Activated T-cell treated with anti-CD3 and anti-CD28 coated beads for 1 hour (primary cell): Measurements from ENCODE around the gene RASGRP3.

Source experiments
- DNase-seq: peaks from one replicate; pipeline ENCODE4 v3.0.0-alpha.2; 2020; ENCODE audit warnings: low read depth

RASGRP3 gene

DNA sequence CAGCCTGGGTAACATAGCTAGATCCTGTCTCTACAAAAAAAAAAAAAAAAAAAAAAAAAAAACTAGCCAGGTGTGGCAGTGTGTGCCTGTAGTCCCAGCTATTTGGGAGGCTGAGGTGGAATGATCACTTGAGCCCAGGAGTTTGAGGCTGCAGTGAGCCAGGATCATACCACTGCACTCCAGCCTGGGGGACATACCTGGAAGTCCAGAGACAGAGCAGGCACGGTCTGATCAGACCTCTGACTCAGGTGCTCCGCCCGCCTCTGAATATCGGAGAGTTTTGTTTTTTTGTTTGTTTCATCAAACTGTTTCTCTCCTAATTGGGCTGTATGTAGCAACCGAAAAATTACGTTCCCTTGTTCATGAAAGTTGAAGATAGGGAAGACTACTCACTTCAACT is 49.2 kb downstream of the RASGRP3 start:
- DNase-seq: no peak

DNA sequence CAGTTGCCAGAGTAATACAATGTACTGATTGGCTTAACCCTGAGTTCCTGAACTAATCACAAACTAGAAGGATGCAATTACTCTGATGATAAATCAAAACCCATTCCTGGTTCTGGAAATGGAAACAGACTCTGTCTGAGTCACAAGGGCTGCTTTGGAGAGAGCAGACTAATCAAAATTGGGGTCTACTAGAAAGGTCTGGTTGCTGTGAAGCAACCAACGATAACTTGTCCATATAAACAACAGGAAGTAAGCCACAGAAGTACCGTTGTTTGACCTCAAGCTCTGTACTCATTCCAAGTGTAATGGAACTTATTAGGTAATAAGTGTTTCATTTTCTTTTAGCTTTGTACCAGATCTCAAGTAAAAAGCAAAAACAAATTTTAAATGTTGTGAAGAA is 49.7 kb downstream of the RASGRP3 start:
- no peak for DNase-seq

DNA sequence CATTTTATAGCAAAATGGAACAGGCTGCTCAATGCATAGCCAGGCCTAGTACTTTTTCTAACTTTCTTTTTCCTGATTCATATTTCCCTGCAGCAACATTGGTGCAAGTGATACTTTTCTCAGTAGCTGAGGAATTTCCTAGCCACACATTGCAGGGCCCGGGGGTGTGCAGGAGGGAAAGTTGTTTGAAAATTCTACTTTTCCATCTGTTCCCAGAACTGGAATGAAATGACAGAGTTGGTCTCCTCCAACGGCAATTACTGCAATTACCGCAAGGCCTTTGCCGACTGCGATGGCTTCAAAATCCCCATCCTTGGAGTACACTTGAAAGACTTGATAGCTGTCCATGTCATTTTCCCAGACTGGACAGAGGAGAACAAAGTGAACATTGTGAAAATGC is 50.5 kb downstream of the RASGRP3 start:
- DNase-seq: no peak

DNA sequence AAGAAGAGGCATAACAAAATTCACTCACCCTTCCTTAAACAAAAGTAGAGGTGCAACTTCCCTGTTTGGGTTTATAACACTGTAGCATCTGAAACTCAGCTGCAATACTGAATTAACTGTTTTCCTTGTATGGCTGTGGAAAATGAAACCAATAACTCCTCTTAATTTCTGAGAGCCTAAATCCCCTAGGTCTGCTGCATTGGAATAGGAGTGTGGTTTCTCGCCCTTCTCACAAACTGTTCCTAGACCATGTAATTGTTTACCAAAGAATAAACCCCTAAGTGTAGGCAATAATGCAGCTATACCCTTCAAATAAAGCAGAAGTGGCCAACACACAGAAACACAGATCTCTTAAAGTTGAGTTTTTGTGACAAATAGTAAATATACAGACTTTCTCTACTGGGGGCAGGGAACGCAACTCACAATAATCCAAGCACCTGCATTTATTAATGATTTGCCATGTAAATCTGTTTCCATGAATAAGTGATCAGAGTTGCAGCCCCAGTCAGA is 52.0 kb downstream of the RASGRP3 start:
- DNase-seq: no peak

DNA sequence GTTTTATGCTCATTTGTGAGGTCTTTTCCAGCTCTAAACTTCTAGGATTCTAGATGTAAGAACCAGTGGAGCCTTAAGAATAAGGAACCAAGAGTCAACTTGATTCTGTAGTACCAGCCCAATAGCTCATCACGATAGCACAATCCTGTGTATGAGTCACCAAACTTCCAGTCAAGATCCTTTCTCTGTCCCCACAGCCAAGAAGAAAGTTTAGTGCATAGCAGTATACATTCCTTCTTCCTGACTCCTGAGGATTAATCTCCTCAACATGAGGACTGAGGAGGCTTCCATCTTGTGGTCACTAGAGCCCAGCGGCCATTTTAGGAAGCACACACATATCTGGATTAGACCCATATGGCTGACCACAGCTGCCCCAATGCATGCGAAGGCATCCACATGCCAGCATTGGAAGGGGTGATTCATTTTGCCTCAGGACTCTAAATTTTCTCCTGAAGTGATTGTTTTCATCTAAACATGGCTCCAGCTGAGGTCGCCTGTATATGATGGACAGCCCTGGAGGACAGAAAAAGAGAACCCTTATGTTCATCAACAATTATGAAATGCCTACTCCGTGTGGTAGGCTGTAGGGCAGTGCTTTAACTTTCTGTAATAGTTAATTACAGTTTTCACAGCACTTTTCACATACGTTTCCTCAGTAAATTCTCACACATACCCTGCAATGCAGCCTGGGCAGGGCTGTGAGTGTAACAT is 53.5 kb downstream of the RASGRP3 start:
- DNase-seq: no peak

DNA sequence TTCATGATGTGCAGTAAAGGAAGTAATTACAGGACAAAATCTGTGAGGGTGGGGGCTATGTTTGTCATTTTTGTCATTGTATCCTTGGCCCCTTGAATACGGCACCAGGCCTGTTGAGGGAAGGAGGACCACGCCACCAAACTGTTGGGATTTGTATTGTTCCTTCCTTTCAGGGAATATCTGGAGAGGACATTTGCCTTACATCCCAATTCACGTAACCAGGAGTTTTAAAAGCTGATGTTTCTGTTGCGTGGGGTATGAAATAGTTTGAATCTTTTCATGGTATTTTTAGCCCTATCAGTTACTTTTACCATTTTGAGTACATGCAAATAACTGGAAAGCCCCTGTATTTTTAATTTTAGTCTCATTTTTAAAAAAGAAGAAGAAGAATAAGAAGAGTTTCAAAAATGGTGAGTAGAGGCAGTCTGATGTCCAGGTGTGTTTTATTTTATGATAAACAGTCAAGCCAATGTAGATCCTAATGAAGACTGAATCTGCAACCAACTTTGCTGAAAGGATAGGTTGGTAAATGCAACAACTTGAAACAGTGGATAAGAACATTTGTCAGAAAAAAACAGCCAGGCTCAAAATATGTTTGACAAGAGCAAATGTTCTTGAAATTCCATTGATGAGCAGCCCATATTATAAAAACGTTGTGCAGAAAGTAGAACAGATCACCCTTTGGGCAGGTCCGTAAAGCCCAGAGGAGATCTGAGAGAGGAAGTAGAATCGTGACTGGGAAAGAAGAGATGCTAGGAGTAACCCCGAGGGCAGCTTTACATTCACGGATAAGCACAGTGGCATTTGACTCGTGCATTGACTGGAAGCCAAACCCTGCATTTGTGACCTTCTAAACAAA is 54.5 kb downstream of the RASGRP3 start:
- DNase-seq: no peak

DNA sequence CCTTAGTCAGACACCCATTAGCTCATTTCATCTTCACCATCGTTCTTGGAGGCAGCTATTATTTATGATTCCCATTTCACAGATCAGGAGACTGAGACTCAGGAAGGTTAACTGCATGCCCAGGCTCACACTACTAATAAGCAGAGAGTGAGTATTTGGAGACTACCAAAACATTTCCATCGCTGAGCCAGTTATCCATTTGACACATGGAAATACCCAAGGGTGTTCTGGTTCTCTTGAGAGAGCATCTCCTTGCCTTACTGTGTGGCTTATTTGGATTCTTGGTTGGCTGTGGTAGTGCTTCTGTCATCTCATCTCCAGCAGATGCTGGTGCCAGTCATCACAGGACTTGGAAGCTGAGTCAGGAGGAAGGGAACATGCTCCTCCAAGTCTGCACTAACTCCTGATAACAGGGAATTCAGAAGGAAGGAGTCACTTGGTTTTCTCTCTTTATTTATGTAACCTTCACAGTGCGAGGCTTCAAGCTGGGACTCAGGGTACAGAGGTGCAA is 55.2 kb downstream of the RASGRP3 start:
- no peak for DNase-seq

DNA sequence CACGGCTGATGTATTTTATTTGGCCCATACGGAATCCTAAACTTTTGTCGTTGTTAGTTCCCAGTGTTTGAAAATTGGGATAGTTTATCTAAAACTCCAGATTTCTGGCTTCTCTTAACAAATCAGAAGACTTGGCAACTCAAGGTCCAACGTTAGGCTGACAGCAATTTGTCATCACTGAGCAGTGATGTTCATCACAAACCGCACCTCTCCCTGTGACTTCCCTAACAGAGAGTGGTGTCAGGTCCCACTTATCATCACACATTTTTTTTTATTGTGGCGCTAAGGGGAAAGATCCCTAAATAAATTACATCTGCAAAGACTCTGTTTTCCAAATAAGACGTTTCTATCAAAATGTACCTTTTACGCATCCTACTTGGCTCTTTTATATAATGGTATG is 55.7 kb downstream of the RASGRP3 start:
- DNase-seq: no peak

DNA sequence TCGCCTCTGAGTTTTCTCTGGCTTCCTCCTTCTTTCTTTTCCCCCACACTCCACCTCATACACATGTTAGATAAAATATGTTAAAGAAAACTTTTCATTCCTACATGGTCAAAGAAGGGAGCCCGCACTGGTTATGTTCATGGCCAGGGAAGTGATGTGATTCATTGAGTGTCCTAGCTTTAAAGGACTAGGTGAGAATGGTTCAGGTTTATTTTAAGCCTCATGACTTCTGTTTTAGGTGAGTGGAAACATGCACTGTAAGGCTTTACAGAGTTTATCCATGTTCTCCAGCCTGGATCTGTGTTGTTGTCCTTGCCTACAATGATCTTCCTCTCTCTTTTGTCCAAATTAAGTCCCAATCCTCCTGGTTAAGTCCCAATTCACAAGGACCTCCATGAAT is 56.5 kb downstream of the RASGRP3 start:
- no peak for DNase-seq

DNA sequence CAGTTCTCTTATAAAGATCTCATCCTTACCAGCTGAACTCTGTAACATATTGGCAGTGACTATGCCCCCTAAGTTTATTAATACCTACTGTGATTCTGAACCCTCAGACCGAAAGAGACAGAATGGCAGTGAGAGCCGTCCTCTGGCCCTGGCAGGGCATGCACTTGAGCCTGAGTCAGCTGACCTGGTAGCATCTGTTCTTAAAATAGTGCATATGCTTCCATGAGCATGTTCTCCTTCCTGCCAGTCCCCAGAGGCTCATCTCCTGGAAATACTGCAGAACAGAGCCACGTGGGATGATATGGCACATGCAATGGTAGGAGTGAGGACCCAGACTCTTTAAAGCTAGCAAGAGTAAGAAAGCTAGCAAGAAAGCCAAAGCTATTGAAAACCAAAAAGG is 59.0 kb downstream of the RASGRP3 start:
- no peak for DNase-seq

DNA sequence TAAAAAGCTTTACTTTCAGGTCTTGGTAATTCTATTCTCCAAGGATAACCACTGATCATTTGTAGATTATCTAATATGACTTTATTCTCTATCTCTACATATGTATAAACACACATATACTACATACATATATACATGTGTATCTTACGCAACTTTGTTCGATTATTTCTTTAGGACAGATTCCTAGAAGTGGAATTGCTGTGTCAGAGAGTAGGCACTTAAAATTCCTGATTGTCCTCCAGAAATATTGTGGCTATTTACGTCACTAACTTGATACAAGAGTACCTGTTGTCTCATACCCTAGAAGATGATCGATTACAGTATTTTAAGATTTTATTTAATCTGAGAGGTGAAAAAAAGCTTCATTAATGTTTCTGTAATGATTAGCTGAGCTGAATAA is 64.8 kb downstream of the RASGRP3 start:
- no peak for DNase-seq

DNA sequence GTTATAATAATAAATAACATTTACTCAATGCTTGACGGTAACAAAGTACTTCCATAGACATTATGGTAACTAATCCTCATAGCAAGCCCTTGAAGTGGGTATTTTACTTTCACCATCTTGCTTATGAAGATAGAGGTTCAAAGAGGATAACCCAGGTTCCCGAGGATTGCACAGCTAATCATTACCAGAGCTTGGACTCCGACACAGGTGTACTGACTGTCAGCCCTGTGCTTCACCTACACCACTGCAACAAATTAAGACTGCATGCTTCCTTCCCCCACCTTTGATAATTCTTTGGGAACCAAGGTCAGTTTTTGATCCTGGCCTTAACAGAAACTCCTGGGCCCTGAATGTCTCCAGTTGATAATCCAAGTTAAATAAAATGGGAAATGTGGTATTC is 73.8 kb downstream of the RASGRP3 start:
- DNase-seq: no peak

DNA sequence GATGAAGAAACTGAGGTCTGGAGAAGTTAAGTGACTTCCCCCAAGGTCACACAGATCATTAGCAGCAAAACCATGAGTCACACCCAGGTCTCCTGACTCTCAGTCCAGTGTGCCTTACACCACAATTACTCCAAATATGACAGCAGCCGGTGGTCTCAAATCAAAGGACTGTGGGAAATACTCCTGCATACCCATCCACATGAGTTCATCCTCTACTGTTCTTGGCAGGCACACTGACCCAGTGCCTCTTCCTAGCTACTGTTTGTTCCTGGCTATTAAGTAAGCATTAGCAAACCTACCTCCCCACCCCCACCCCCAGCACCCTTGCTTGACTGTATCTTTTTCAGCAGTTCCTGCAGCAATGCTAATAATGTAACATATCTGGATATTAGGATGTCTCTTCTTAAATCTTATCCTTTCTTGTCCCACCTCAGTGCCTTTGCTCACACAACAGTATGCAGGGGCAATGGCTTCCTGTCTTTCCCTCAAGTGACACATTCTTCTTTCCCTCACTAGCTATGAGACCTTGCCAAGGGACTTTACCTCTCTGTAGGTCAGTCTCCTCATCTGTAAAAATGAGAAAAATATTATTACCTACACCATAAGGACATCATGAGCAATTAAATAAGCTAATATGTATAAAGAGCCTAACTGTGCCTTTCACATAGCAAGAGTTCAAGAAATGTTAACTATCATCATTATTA is 76.5 kb downstream of the RASGRP3 start:
- DNase-seq: no peak

DNA sequence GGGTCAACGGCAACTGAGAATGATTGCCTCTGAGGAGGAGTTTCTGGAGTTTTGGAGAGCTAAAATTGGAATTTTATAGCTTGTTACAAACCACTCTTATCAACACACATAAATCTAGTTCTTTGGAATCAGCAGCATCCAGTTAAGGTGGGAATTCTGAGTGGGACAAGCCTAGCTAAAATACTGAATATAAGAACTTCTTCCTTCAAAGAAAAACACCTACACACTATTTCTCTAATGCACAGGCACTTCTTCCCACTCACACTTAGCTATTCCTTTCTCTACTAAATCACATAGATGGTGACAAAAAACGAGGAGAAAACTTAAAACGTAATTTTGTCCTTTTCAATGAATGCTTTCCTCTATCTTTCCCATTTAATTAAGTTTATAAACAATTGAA is 79.2 kb downstream of the RASGRP3 start:
- no peak for DNase-seq

DNA sequence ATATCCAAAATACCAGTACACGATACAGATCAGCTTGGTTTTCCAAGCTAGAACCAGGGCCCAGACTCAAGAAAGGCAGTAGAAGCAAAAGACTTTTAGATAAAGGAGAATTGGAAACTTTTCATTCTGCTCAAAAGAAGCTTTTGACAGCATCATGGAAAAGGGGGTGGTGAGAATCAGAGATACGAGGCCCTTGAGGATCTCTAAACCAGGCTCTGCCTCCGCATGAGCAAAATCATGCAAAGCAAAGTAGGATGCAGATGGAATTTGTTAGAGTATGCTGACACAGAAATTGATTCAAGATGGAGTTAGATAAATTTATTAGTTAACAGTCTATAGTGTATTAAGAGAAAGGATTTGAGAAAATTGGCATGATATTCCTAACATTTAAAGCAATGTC is 82.9 kb downstream of the RASGRP3 start:
- no peak for DNase-seq

DNA sequence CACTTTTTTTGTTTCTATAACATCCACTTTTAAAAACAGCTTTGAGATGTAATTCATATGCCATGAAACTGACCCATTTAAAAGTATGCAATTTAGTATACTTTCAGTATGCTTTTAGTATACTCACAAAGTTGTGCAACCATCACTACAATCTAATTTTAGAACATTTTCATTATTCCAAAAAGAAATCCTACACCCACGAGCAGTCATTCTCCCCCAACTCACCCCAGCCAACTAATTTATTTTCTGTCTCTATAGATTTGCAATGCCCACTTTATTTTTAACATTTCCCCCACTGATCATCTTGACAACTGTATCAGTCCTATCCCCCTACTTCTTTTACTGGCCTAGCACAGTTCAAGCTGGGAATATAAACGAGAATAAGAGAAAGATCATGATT is 83.6 kb downstream of the RASGRP3 start:
- no peak for DNase-seq

DNA sequence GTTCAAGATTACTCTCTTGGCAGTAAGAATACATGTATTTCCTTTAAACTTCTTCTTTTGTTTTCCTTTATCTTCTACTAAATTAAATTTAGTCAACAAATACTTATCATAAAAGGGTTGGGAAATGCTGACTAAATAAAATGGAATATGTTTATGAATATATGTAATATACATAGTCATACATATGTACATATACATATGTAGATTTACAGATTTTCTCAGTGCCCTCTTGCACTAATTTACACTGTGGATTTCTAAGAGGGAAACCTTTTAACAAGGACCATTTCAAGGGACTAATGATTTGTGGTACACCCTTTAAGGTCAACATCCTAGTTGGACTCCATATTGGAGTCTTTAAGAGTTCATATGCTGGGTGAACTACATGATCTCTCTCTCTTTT is 85.4 kb downstream of the RASGRP3 start:
- no peak for DNase-seq

DNA sequence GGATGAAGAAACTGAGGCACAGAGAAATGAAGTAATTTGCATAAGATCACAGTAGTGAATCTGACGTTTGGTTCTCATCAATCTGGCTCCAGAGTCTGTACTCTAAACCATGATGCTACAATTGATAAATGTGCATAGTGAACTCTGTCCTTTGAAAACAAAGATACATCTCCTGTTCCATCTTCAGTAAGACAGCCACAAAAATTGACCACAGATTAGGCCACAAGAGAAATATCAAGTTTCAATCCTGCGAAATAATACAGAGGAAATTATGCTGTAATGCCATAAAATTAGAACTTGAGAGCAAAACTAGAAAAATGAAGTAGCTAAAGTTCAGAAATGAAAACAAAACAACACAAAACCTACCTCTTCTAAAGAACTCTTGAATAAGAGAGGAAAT is 94.2 kb downstream of the RASGRP3 start:
- DNase-seq: no peak

DNA sequence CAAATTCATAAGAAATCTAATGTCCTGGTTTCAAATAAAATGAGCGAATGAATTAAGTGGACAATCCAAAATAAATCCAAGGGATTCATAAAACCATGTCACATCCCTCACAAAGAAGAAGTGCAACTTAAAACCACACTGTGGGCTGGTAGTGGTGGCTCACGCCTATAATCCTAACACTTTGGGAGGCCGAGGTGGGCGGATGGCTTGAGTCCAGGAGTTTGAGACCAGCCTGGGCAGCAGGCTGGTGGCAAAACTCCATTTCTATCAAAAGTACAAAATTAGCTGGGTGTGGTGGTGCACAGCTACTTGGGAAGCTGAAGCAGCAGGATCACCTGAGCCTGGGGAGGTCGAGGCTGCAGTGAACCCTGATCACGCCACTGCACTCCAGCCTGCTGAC is 97.2 kb downstream of the RASGRP3 start:
- DNase-seq: no peak

DNA sequence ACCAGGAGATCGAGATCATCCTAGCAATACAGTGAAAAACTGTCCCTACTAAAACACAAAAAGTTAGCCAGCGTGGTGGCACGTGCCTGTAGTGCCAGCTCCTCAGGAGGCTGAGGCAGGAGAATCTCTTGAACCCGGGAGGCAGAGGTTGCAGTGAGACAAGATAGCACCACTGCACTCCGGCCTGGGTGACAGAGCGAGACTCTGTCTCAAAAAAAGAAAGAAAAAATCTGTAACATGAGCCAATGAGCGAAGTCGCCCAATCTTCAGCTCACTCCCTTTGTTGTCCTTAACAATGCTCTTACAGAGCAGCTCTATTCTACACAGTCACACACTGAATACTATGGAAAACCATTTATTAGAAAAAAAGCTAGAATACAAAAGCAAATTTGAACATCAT is 100.6 kb downstream of the RASGRP3 start:
- DNase-seq: no peak

DNA sequence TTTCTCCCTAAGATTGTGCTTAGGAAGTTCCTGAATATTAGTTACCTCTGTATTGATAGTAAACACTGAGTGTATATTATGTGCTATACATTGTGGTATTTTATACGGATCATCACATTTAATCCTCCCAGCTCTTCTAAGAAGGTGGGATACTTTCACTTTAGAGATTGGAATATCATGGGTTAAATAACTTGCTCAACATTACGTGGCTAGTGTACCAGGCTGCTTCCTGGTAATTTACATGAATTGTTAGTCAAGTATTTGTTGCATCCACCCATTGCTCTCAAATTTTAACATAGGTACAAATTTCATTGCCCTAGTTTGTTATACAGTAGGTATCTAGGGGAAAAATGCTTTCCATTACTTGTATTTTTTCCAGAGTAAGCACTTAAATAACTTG is 101.2 kb downstream of the RASGRP3 start:
- DNase-seq: no peak

DNA sequence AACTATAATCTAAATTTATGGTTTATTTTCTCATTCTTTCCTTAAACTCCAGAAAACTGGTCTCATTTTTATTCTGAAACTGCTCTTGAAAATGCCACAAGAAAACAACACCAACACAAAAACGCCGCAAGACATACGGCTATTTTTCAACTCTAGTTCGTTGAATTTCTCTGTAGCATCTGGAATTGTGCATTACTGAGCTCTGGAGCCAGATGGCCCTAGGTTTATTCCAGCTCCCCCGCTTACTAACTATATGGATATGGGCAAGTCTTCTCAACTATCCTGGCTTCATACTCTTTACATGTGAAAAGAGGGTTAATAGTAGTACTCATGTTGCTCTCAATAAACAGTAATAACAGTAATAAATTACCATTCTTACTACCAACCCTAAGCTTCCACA is 102.8 kb downstream of the RASGRP3 start:
- DNase-seq: no peak

DNA sequence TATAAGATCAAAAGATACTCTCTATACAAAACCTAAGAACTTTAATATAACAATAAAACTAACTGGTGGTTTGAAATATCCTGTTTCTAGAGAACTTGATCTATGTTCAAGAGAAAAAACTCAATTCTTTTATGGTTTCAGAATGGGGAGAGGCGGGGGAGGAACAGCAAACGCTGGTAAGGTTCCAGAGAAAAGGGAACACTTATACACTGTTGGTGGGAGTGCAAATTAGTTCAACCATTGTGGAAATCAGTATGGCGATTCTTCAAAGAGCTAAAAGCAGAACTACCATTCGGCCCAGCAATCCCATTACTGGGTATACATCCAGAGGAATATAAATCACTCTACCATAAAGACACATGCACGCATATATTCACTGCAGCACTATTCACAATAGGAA is 105.4 kb downstream of the RASGRP3 start:
- no peak for DNase-seq
